ENCODE results near the gene TMTC1.
"Not testable (repeated sequence)": the region's sequence is repeated elsewhere in the genome, so short reads cannot be mapped to it uniquely, and the experiment has no call there.

The TMTC1 gene

DNA sequence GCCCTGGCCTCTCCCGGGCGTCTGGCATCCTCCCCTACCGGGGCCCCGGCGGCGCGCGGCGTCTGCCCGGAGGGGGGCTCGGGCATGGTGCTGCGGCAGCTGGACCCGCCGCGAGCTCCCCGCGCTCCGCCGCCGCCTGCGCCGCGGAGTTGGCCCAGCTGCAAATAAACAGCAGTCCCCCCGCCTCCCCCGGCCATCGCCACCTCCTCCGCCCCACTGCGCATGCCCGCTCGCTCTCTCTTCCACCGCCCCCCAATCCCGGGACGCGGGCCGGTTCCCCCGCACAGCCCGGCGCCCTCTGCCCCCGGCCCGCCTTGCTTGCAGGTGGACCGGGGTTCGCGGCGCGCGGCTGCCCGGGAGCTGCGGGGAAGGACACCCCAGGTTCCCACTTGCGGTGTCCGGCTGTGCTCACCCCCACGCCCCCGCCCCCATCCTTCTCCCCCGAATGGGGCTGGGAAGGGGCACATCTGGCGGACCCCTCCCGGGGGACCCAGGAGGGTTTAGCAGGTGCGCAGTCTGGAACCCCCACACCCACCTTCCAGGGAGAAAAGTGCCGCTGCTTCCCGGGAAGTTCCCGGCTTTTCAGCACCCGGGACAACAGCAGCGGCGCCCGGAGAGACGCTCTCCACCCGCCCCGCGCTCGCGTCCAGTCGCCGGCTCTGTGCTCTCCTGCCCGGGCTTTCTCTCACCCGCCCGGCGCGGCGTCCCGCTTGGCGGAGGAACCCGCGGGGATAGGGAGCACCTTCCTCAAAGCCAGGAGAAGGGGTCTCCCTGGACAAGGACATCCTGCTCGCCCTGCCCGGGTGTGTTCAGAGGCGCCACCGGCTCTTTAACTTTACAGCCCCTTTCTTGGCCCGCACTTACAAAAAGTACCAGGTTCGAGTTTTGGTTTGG lies at the start of gene TMTC1:
Gene TMTC1, minus strand, starts transcription at position 170 of the 894 bp plus-strand sequence. CDS start 191 bp downstream, outside the sequence.
- DNase-seq: no peak

DNA sequence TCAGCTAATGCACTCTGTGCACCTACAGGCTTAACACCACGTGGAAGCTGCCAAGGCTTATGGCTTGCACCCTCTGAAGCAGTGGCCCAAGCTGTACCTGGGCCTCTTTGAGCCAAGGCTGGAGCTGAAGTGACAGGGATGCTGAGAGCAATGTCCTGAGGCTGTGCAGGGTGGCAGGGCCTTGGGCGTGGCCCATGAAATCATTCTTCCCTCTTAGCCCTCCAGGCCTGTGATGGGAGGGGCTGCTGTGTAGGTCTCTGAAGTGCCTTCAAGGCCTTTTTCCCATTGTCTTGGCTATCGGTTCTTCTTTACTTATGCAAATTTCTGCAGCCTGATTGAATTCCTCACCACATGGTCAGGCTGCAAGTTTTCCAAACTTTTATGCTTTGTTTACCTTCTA lies 47.4 kb upstream of the TMTC1 start:
- DNase-seq: no peak

DNA sequence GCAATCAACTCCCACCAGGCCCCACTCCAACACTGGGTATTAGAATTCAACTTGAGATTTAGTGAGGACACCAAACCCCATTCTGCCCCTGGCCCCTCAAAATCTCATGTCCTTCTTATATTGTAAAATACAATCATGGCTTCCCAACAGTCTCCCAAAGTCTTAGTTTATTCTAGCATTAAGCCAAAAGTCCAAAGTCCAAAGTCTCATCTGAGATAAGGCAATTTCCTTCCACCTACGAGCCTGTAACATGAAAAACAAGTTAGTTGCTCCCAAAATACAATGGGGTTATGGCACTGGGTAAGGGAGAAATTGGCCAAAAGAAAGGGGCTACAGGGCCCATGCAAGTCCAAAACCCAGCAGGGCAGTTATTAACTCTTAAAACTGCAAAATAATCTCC lies 46.6 kb upstream of the TMTC1 start:
- no peak for DNase-seq

DNA sequence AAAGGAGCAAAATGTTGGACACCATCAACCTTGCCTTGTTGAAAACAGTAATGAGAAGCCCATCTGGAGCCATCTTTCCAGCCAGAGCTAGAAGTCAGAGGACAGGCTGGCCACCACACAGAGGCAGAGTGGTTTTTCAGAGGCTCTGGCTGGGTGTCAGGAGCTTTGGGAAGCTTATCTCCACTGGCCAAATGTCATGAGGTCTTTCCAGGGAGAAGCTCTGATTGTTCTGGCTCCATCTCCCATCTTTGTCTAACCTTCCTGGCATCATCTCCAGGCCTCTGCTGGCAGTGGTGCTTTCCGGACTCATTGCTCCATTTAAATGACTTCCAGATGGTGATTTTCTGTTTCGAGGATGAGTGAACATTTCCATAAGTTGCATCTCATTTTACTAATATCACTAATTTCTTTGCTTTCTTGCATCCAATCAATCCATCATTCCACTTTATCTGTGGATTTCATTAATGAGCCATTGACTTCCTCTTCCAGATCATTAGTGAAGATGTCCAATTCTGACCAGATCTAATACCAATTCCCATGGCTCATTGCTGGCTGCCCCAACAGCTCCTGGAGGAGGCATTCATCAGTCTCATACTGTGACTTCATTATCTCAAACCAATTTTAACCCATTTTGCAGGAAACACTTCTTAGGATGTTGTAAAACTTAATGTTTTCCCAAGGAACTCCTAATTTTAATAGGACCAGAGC lies 35.3 kb upstream of the TMTC1 start:
- no peak for DNase-seq

DNA sequence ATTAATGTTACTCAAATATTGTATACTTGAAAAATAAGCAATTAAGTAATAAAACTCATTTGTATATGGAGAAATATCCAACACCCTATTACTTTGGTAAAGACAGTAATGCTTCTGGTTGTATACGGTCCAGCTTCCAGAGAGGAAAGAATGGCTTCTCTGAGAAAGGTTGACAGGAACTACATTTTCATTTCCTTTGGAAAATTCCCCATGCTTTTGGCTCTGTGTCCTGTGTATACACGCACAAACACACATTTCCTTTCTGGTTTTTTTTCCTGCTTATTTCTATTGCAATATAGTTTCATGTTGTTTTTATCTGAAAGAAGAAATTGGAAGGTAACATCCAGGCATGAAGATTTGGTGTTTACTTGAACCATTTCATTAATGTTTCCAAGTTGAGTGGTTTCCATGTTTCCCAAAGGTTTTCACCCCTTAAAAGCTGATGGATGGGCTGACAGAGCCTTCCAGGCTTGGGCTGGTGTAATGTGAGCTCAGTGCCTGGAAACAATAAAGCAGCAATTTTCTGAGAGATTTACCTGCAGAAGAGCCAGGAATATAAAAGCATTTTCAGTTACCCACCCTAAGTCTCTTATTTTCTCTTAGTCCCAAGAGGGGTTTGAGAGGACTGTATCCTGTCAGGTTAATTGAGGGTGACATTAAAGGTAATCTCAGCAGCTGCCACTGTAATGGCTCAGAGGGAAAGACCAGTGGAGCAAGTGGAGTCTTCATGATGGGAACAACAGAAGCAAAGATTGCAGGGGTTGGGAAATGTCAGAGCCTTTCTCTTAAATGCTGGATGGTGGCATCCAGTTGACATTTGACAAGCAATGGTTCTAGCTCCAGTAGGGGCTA lies 33.4 kb upstream of the TMTC1 start:
- DNase-seq: no peak

DNA sequence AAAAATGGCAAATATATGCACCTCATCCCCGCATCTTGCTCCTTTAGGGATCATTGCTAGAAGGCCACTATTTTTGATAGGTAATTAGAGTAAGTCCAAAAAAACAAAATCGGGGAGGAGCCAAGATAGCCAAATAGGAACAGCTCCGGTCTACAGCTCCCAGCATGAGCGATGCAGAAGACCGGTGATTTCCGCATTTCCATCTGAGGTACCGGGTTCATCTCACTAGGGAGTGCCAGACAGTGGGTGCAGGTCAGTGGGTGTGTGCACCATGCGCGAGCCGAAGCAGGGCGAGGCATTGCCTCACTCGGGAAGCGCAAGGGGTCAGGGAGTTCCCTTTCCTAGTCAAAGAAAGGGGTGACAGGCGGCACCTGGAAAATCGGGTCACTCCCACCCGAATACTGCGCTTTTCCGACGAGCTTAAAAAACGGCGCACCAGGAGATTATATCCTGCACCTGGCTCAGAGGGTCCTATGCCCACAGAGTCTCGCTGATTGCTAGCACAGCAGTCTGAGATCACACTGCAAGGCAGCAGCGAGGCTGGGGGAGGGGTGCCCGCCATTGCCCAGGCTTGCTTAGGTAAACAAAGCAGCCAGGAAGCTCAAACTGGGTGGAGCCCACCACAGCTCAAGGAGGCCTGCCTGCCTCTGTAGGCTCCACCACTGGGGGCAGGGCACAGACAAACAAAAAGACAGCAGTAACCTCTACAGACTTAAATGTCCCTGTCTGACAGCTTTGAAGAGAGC lies 26.0 kb upstream of the TMTC1 start:
- not testable (repeated sequence) for DNase-seq

DNA sequence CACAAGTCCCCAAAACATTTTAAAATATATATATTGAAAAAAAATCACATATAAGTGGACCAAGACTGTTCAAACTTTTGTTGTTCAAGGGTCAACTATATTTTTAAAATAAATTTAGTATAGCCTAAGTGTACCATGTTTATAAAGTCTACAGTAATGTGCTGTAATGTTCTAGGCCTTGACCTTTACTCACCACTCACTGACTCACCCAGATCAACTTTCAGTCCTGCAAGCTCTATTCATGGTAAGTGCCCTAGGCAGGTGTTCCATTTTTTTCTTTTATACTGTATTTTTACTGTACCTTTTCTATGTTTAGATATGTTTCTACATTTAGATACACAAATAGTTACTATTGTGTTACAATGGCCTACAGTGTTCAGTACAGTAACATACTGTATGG lies 23.4 kb upstream of the TMTC1 start:
- DNase-seq: no peak

DNA sequence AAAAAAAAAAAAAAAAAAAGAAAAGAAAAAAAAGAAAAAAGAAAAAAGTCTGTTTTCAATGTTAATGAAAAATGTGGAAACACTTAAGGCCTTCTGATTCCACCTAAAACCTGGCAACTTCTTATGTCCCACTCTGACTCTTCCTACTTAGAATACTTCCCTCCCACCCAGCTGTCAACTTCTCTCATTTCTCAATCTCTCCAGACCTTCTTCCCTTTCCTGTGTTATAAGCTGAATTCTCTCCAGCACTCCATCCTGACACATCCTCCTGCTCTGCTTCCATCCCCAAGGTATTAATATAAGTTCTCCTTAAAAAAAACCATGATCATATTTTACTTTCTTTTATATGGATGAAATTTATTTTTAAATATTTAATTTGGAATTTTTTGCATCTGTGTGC lies 20.3 kb upstream of the TMTC1 start:
- no peak for DNase-seq

DNA sequence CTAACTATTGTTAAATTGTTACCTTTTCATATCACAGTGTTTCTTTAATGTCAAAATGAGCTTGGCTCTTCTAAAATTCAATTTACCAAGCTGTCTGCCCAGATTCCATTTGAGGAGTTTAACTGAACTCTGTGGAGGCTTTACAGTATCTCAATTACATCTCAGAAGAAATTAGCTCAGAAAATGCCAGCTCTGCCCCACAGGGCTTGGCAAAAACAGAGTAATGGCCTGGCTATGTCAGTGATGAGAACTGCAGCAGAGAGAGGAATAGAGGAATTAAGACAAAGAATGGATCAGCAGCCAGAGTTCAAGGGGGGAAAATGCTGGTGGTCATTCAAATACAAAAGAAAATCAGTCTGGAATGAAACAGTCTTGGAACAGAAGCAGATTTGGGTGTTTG lies 15.8 kb upstream of the TMTC1 start:
- no peak for DNase-seq

DNA sequence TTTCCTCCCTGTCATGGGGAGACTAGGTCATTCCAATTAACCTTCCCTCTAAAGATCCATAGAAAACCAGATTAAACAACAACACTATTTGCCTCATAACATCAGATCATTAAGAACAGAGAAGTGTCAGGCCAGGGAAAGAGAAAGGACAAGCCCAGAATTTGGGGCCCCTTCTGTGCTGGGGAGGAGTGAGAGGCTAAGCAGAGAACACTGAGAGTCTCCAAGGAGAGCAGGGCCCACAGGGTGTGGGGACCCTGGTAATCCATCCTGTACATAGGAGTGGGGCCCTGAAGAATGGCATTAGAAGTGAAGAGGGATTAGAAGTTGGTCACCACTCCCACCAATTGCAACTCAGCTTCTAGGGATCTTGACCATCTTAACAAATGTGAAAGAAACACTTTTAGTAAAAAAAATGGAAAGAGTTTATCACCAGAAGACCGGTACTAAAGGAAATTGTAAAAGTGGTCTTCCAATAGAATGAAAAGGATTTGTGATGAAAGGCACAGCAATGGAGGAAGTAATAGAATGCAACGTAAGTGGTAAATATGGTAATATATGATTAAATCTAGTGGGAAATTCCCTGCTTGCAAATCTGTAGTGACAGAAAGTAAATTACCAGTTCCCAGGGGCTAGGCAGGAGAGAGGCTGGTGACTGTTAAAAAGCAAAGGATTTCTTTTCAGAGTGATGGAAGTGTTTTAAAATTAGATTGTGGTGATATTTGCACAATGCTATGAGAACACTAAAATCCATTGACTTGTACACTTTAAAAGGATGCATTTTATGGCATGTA lies 14.0 kb upstream of the TMTC1 start:
- DNase-seq: no peak

DNA sequence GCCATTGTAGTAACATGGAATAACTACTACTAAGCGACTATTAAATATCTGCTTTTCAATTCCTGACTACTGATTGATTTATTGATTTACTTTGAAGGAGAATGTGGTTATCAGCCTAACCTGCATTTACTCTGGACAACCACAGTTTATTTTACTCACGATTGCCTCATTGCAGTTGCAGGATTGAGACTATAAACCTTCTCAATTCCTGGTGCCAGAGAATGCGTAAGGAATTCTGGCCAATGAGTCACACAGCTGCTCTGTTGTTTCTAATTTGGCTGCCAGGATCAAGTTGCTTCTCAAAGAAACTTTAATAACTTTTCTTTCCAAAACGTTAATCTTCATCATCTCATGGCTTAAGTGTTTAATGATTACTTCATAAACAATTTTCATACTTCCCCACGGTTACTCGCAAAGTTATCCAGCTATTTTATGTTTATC lies 13.1 kb upstream of the TMTC1 start:
- no peak for DNase-seq

DNA sequence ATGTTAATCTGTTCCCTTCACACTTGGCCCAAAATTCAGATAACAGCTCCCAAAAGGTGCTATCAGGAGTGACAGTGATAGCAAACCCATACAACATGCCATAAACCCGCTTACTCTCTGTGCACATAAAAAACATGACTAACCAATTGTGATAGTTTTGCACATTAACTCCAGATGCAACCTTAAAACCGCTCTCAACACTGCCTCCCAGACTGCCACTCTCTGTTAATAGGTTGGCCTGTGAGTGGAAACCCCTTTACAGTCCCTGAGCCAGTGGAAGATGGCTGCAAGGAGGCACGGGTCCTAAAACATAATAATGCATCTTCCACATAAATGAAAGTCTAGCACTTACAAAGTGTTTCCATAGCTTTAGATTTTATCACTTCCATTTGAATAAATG lies 12.0 kb upstream of the TMTC1 start:
- no peak for DNase-seq

DNA sequence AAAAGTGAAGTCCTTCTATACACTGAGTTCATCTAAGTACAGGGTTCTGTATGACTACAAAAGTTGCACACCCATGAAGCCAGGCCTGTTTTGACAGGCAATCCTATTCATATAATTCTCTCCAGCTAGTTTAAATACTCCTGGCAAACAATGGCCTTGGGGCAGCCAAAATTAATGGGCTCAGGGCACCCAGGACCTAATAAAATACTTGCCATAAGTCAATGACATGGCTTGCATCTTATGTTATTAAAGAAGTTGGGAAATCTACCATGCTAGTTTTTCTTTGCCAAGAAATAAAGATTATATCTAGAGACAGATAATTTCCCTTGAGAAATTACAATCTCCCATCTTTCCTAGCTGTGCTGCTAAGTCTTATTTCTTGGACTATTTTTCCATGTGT lies 11.1 kb upstream of the TMTC1 start:
- DNase-seq: no peak

DNA sequence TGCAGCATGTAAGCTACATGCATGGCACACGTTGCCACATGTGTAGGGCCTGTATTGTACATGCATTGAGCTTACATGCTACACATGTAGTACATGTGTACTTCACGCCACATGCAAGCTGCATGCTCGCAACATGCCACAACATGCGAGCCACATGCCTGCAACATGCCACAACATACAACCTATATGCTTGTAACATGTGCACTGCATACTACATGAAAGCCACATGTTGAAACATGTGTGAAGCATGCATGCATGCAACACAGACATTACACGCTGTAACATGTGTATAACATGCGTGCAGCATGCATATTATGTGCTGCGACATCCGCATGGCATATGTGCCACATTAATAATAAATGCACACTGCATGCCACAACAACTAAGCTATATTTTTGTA lies 9.1 kb upstream of the TMTC1 start:
- no peak for DNase-seq

DNA sequence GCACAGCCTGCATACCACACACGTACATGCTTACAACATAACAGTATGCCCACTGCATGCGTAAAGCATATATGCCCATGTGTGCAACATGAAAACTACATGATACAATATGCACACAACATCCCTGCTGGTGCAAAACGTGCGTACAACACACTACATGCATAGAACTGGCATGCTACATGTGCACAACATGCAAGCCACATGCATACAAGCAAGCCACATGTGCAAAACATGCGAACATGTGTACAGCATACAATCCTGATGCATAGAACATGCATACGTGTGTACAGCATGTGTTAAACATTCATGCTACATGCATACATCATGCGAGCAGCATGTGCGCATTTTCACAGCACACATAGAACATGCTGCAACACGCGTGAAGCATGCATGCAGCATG lies 8.4 kb upstream of the TMTC1 start:
- no peak for DNase-seq

DNA sequence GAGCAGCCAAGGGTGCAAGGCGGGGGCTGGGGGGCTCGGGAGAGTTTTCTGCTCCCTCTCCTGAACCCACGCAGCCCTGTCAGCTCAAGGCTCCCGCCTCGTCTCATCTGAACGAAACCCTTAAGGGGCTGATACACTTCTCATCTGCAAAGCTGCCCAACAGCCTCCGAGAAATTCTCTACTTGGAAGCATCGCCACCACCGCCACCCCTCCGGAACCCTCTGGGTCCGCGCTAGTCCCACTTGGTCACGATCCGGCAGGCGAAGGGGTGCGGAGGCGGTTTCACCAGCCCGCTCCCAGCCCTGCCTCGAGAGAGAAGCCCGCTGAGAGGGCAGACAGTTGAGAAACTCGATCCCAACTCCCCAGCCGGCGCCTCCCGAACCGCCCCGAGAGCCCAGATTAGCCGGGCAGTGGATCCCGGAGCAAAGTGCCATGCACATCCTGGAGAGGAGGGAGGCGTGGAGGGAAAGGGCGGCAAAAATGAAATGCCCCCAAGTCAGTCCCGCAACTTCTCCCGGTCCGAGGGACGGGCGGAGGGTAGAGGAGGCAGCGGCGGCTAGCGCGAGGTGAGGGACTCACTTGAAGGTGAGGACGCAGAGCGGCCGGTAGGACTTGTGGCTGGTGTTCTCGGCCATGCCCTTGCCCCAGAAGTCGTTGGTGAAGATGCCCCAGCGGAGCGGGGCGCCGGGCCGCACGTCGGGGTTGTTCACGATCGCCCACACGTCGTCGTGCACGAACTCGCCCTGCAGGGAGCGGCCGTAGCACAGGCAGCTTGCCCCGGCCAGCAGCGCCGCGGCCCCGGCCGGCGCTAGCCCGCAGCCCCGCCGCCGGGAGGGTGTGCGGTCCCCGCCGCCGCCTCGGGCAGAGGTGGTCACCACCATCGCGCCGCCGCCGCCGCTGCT lies 620 bp downstream of the TMTC1 start:
- DNase-seq: peak; percentile 10

DNA sequence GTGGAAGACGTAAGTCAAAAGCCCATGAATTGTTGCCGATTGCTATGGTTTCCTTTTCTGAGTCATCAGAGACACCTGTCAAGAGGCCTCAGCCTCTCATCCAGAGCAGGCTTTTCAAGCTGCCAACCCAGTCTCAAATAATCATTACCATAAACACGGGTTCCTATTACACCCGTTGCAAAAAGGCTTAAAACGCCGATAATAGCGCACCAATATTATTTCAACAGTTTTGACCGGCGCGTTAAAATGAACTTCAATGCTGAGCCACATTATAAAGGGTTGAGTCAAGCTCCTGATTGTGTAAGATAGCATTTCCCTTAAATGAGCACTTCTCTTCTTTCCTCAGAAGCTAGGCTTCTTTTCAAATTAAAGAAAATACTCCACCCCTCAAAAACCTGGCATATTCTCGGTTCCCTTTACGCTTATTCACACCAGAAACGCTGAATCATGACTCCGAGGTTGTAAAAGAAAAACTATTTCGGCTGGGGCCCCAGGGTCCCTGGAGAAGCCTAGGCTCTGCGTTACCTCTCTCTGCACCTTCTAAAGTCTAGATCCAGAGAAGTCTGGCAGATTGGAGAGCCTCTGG lies 1.4 kb downstream of the TMTC1 start:
- DNase-seq: peak; percentile 45

DNA sequence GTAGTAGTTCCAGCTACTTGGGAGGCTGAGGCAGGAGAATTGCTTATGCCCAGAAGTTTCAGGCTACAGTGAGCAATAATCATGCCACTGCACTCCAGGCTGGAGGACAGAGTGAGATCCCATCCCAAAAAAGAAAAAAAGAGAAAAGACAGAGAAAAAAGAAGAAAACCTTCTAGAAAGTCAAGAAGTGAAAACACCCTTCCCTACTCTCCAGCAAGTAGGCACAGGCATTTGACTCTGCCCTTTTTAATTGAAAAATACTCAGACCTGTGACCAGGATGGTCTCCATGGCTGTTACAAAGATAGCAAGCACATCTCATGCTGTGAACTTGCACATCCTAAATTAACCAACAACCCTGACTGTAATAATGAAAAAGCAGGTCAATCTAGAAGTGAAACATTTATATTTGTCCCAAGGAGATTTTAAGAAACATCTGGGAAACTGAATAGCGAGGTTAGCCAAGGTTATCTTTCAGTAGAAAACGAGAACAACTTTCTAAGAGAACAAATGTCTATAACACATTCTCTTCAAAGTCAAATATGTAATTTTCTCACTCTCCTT lies 2.0 kb downstream of the TMTC1 start:
- DNase-seq: no peak

DNA sequence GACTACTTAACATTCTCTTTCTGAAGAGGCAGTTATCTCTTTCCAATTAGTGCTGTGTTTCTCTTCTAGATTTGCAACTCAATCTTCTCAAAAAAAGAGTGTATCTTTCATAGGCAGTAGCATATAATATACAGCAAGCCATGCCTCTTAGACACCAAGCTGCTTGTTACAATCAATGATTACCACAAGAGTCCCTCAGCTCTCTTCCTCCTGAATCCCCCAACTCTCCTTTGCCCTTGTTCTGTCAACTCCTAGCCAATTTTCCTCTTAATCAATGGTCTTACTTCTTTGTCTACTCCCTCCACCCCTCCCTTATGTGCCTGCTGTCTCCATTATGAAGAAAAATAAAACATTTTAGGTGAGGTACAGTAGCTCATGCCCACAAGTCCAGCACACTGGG lies 2.6 kb downstream of the TMTC1 start:
- DNase-seq: no peak

DNA sequence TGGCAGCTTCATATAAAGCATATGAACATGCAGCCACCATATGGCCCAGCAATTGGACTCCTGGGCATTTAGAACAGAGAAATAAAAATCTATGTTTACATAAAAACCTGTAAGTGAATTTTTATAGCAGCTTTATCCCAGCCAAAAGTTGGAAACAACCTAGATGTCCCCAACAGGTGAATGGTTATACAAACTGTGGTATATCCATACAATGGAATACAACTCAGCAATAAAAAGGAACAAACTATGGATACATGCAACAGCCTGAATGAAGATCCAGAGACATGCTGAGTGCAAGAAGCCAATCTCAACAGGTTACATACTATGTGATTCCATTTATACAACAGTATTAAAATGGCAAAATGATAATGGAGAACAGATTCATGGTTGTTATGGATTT lies 3.7 kb downstream of the TMTC1 start:
- DNase-seq: no peak

Measured in hematopoietic multipotent progenitor cell treated with erythropoietin and hydrocortisone succinate and interleukin-3 and kit ligand, for 6 days (in vitro differentiated cells).